IPS-18a (cell line): ENCODE data around the gene LYZL1.

Source experiments
- H3K27ac ChIP-seq: one replicate; pipeline ENCODE4 v1.5.1; 2013; ENCODE audit warnings: low read length
- H3K27me3 ChIP-seq: one replicate; pipeline ENCODE4 v1.6.1; 2013; ENCODE audit warnings: mild to moderate bottlenecking, low read length; ENCODE audit not compliant: control insufficient read depth, insufficient read depth
- H3K36me3 ChIP-seq: one replicate; pipeline ENCODE4 v1.6.1; 2013; ENCODE audit warnings: low read depth, low read length; ENCODE audit not compliant: control insufficient read depth
- H3K4me1 ChIP-seq: one replicate; pipeline ENCODE4 v1.6.1; 2013; ENCODE audit warnings: low read depth, low read length; ENCODE audit not compliant: control insufficient read depth
- H3K4me3 ChIP-seq: one replicate; pipeline ENCODE4 v1.5.1; 2013; ENCODE audit warnings: low read length
- H3K9ac ChIP-seq: one replicate; pipeline ENCODE4 v1.6.1; 2013; ENCODE audit warnings: mild to moderate bottlenecking, low read length, moderate library complexity
- H3K9me3 ChIP-seq: one replicate; pipeline ENCODE4 v1.6.1; 2013; ENCODE audit warnings: low read depth, low read length; ENCODE audit not compliant: control insufficient read depth

LYZL1 gene

GRCh38 chr10:29344073-29344820 is 55.4 kb downstream of the LYZL1 start:
- H3K27me3 ChIP-seq: no peaks in the 10 kb centered on the region
- no peak overlapping the region for H3K27ac ChIP-seq
- no peak overlapping the region for H3K4me3 ChIP-seq
- H3K36me3 ChIP-seq: no peaks in the 10 kb centered on the region
- H3K9ac ChIP-seq: no peak overlapping the region
- no peaks in the 10 kb centered on the region for H3K9me3 ChIP-seq
- H3K4me1 ChIP-seq: peaks cover 15% of the 10 kb centered on the region

GRCh38 chr10:29345144-29345909 is 56.5 kb downstream of the LYZL1 start:
- no peak overlapping the region for H3K4me3 ChIP-seq
- H3K9ac ChIP-seq: no peak overlapping the region
- peaks cover 15% of the 10 kb centered on the region for H3K4me1 ChIP-seq
- no peaks in the 10 kb centered on the region for H3K27me3 ChIP-seq
- H3K9me3 ChIP-seq: no peaks in the 10 kb centered on the region
- H3K36me3 ChIP-seq: no peaks in the 10 kb centered on the region
- H3K27ac ChIP-seq: no peak overlapping the region

- H3K4me3 ChIP-seq: no peak overlapping the region
- no peaks in the 10 kb centered on the region for H3K36me3 ChIP-seq
- no peak overlapping the region for H3K9ac ChIP-seq
- no peaks in the 10 kb centered on the region for H3K9me3 ChIP-seq
- H3K27ac ChIP-seq: no peak overlapping the region
- peaks cover 15% of the 10 kb centered on the region for H3K4me1 ChIP-seq
- H3K27me3 ChIP-seq: no peaks in the 10 kb centered on the region
Observed at GRCh38 chr10:29345910-29346209, 57.0 kb downstream of the LYZL1 start.

GRCh38 chr10:29346296-29347001 is 57.6 kb downstream of the LYZL1 start:
- Histone ChIP-seq H3K27me3 (no peaks in the 10 kb centered on the region), H3K9ac (no peak overlapping the region), H3K27ac (no peak overlapping the region), H3K9me3 (no peaks in the 10 kb centered on the region), H3K36me3 (no peaks in the 10 kb centered on the region), H3K4me3 (no peak overlapping the region), H3K4me1 (peaks cover 15% of the 10 kb centered on the region)

GRCh38 chr10:29348836-29349235 is 60.0 kb downstream of the LYZL1 start:
- no peak overlapping the region for H3K9ac ChIP-seq
- H3K4me3 ChIP-seq: no peak overlapping the region
- no peaks in the 10 kb centered on the region for H3K9me3 ChIP-seq
- no peaks in the 10 kb centered on the region for H3K36me3 ChIP-seq
- H3K27ac ChIP-seq: no peak overlapping the region
- peaks cover 14% of the 10 kb centered on the region for H3K4me1 ChIP-seq
- no peaks in the 10 kb centered on the region for H3K27me3 ChIP-seq

- Histone ChIP-seq H3K4me3 (no peak overlapping the region), H3K9me3 (no peaks in the 10 kb centered on the region), H3K27me3 (no peaks in the 10 kb centered on the region), H3K36me3 (no peaks in the 10 kb centered on the region), H3K4me1 (no peaks in the 10 kb centered on the region), H3K27ac (no peak overlapping the region), H3K9ac (no peak overlapping the region)
Observed at GRCh38 chr10:29353305-29353704, 64.4 kb downstream of the LYZL1 start.

GRCh38 chr10:29353887-29354561 is 65.2 kb downstream of the LYZL1 start:
- no peak overlapping the region for H3K27ac ChIP-seq
- H3K9me3 ChIP-seq: no peaks in the 10 kb centered on the region
- H3K4me3 ChIP-seq: no peak overlapping the region
- no peaks in the 10 kb centered on the region for H3K4me1 ChIP-seq
- no peaks in the 10 kb centered on the region for H3K27me3 ChIP-seq
- H3K9ac ChIP-seq: no peak overlapping the region
- H3K36me3 ChIP-seq: no peaks in the 10 kb centered on the region

GRCh38 chr10:29355411-29355991 is 66.6 kb downstream of the LYZL1 start:
- Histone ChIP-seq H3K27ac (no peak overlapping the region), H3K27me3 (no peaks in the 10 kb centered on the region), H3K9me3 (no peaks in the 10 kb centered on the region), H3K36me3 (no peaks in the 10 kb centered on the region), H3K4me3 (no peak overlapping the region), H3K9ac (no peak overlapping the region), H3K4me1 (no peaks in the 10 kb centered on the region)

GRCh38 chr10:29356931-29357330 is 68.1 kb downstream of the LYZL1 start:
- no peak overlapping the region for H3K9ac ChIP-seq
- no peaks in the 10 kb centered on the region for H3K27me3 ChIP-seq
- H3K9me3 ChIP-seq: no peaks in the 10 kb centered on the region
- H3K36me3 ChIP-seq: no peaks in the 10 kb centered on the region
- H3K4me1 ChIP-seq: no peaks in the 10 kb centered on the region
- no peak overlapping the region for H3K4me3 ChIP-seq
- no peak overlapping the region for H3K27ac ChIP-seq

- Histone ChIP-seq H3K36me3 (no peaks in the 10 kb centered on the region), H3K9me3 (no peaks in the 10 kb centered on the region), H3K4me1 (no peaks in the 10 kb centered on the region), H3K9ac (no peak overlapping the region), H3K4me3 (no peak overlapping the region), H3K27ac (no peak overlapping the region), H3K27me3 (no peaks in the 10 kb centered on the region)
Observed at GRCh38 chr10:29358010-29358616, 69.2 kb downstream of the LYZL1 start.
